ENCODE data around the gene FMO4.

DNA sequence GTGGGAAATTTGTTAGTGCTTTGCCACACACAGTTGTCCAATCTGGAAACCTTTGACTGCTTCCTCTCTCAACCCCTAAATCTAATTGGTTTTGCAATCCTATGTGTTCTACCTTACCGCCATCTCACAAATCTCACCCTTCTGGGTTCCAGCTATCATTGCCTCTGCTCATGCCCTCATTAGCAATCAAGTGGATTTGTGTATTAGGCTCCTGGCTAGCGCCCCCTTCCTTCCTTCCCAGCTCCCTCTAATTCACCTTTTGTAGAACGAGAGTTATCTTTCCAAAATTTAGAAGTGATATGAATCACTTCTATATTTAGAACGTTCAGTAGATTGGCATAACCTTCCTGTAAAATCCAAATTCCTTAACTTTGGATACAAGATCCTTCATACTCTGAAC is 47.1 kb upstream of the FMO4 start:
- TF ChIP-seq CTCF (IDR thresholded peaks at IDR 0.05) = no peak
- no peak for TF ChIP-seq POLR2A (IDR thresholded peaks at IDR 0.05)
